GM12878 (cell line): ENCODE results near the gene TIGD1. TPM values are rescaled to one million over a fixed set of nuclear protein-coding genes. Genes with fewer than 3 reads are reported as not detected.

Source experiments
- ATAC-seq: fragments of 200-7000 bp; cut with Tn5 transposase; 3 replicates; pipeline ENCODE4 v1.9.1; 2020; ENCODE audit warnings: mild to moderate bottlenecking, moderate library complexity
- BruUV-seq: library from RNA; stranded (reverse); fragments of 400-500 nt; replicated peaks from 2 replicates; lab custom pipeline; 2021; lab: Mats Ljungman, UMichigan
- CTCF ChIA-PET: fragments of 300-600 bp; sonication (Branson Sonifier 250); formaldehyde crosslinking; extraction: SDS; loops from one replicate; lab custom pipeline; 2021; ENCODE audit warnings: inconsistent platforms; lab: Yijun Ruan, JAX
- POLR2A ChIA-PET: fragments of 350-600 bp; formaldehyde crosslinking; extraction: SDS; loops from one replicate; lab custom pipeline; 2021; ENCODE audit warnings: inconsistent platforms; lab: Charles Lee
- RAD21 ChIA-PET: fragments of 300-600 bp; sonication (Branson Sonifier 250); formaldehyde crosslinking; loops from one replicate; lab custom pipeline; 2023; ENCODE audit warnings: antibody characterized with exemption; ENCODE audit not compliant: unreplicated experiment; lab: Charles Lee
- SMC1A ChIA-PET: fragments of 300-600 bp; sonication (Branson Sonifier 250); formaldehyde crosslinking; loops from one replicate; lab custom pipeline; 2023; ENCODE audit not compliant: unreplicated experiment, uncharacterized antibody; lab: Charles Lee
- DNase-seq: peaks from one replicate; pipeline ENCODE4 v3.0.0-alpha.2; 2011; ENCODE audit warnings: low read depth, low spot score
- FAIRE-seq: peaks from 3 replicates; lab custom pipeline; 2011; peaks lifted over from hg19 to GRCh38; lab: Jason Lieb, UNC
- H2AFZ ChIP-seq: 2 replicates; pipeline ENCODE4 v1.6.0; 2011; ENCODE audit warnings: low read depth, low read length, control low read depth; ENCODE audit not compliant: control insufficient read depth
- H3K27ac ChIP-seq: 2 replicates; pipeline ENCODE4 v1.5.1; 2011; ENCODE audit warnings: control low read depth; ENCODE audit not compliant: control insufficient read depth, insufficient read depth
- H3K27me3 ChIP-seq, 2 experiments: replicated peaks in 1 of 2; 2 replicates each; pipeline versions ENCODE4 v1.6.0 to v1.6.1; 2011; ENCODE audit warnings: low read length in 1 of 2; ENCODE audit not compliant: control insufficient read depth in 2 of 2, insufficient read depth in 2 of 2
- H3K36me3 ChIP-seq, 2 experiments: 2 replicates each; pipeline ENCODE4 v1.5.1; 2011; ENCODE audit warnings: low read length in 1 of 2; ENCODE audit not compliant: control insufficient read depth in 2 of 2, insufficient read depth in 2 of 2
- H3K4me1 ChIP-seq: 2 replicates; pipeline ENCODE4 v1.6.1; 2011; ENCODE audit warnings: mild to moderate bottlenecking, low read length, moderate library complexity, mixed read lengths; ENCODE audit not compliant: control insufficient read depth, insufficient read depth
- H3K4me2 ChIP-seq: 2 replicates; pipeline ENCODE4 v1.6.0; 2011; ENCODE audit warnings: control low read depth; ENCODE audit not compliant: control insufficient read depth, insufficient read depth
- H3K4me3 ChIP-seq: fragments of 200-600 bp; sonication (generic); 2 replicates; pipeline ENCODE4 v1.5.1; 2016
- H3K79me2 ChIP-seq: 2 replicates; pipeline ENCODE4 v1.6.0; 2011; ENCODE audit warnings: low read length; ENCODE audit not compliant: control insufficient read depth, insufficient read depth
- H3K9ac ChIP-seq: 2 replicates; pipeline ENCODE4 v1.8.0; 2011; ENCODE audit warnings: low read length, control low read depth, mixed read lengths; ENCODE audit not compliant: control insufficient read depth, insufficient read depth
- H3K9me3 ChIP-seq: replicated peaks from 3 replicates; pipeline ENCODE4 v1.5.1; 2011; ENCODE audit warnings: mild to moderate bottlenecking, low read length; ENCODE audit not compliant: control insufficient read depth, insufficient read depth
- H4K20me1 ChIP-seq: 2 replicates; pipeline ENCODE4 v1.6.0; 2011; ENCODE audit not compliant: control insufficient read depth, insufficient read depth
- CUX1 ChIP-seq: IDR thresholded peaks from 2 replicates; pipeline ENCODE4 v1.6.1; 2012; ENCODE audit warnings: improper control_type of control experiment, low read depth, low read length; ENCODE audit not compliant: insufficient replicate concordance
- HDAC6 ChIP-seq: fragments of 200-600 bp; sonication (generic); IDR thresholded peaks from one replicate; pipeline ENCODE4 v1.8.0; 2017; ENCODE audit warnings: antibody characterized with exemption; ENCODE audit not compliant: unreplicated experiment
- POU2F2 ChIP-seq: IDR thresholded peaks from 3 replicates; pipeline ENCODE4 v1.6.1; 2011; ENCODE audit warnings: low read depth, mild to moderate bottlenecking, low read length, borderline replicate concordance
- SUPT20H ChIP-seq: IDR thresholded peaks from 2 replicates; pipeline ENCODE4 v1.6.1; 2011; ENCODE audit warnings: low read depth, mild to moderate bottlenecking, low read length, moderate library complexity, borderline replicate concordance; ENCODE audit not compliant: control insufficient read depth
- WRNIP1 ChIP-seq: IDR thresholded peaks from 2 replicates; pipeline ENCODE4 v1.6.1; 2011; ENCODE audit warnings: low read depth, low read length, improper control_type of control experiment, borderline replicate concordance
- YBX1 ChIP-seq: fragments of 450-650 bp; IDR thresholded peaks from 2 replicates; pipeline ENCODE4 v1.6.1; 2016; ENCODE audit warnings: antibody characterized with exemption
- ZNF217 ChIP-seq: fragments of 450-650 bp; IDR thresholded peaks from 2 replicates; pipeline ENCODE4 v1.6.1; 2017; ENCODE audit warnings: antibody characterized with exemption, mild to moderate bottlenecking
- WGBS: methylation state at CpG from one replicate; pipeline ENCODE4 v1.1.6; 2016; ENCODE audit warnings: low lambda C conversion rate; ENCODE audit not compliant: insufficient replicate concordance, insufficient coverage; ENCODE audit errors: missing lambda C conversion rate; 5-methylcytosine and 5-hydroxymethylcytosine counted together
- in situ Hi-C: fragments of 300-500 bp; cut with MboI; formaldehyde crosslinking; loops from 9 replicates; pipeline ENCODE4 v1.14.3; 2018; ENCODE audit warnings: mixed read lengths
- intact Hi-C: fragments of 100-400 bp; cut with micrococcal nuclease; formaldehyde crosslinking; loops from one replicate; pipeline ENCODE4 v1.14.2; 2022; ENCODE audit not compliant: unreplicated experiment
- polyA plus RNA-seq, 11 experiments: library from polyadenylated mRNA; depleted of rRNA in 4 of 11; unstranded in 6 of 11; stranded (reverse) in 5 of 11; fragments of >200 nt; fragmentation: Nextera tagmentation in 4 of 11; fragmentation: Illumina TruSeq in 1 of 11; extraction: Ambion mirVana in 4 of 11; extraction: Trizol in 1 of 11; gene quantifications; 1 replicate in 1 of 11; 2 replicates in 10 of 11; pipeline versions ENCODE4 v1.2.1 to v1.2.3, GENCODE V29; 2011 to 2016; ENCODE audit warnings: inconsistent platforms in 2 of 11, missing spikeins in 2 of 11, low read depth in 1 of 11
- total RNA-seq, 4 experiments: library from RNA; depleted of rRNA in 3 of 4; stranded (reverse); fragments of >200 nt in 3 of 4; fragmentation: Illumina TruSeq in 1 of 4; extraction: Trizol in 1 of 4; gene quantifications; 2 replicates each; pipeline versions ENCODE4 v1.2.1 to v1.2.3, GENCODE V29; 2013 to 2021

The TIGD1 gene
- total and polyA plus RNA-seq, 10 of the 15 experiments (the other 5 are each of a cell fraction or from before 2014, with no cell fraction given): 1.4 to 8.4 (median 5.6) TPM

GRCh38 chr2:232576995-232577394 is 26.6 kb upstream of the TIGD1 start (continued):
- TF ChIP-seq CUX1 (no peak), YBX1 (no peak), POU2F2 (no peak)

GRCh38 chr2:232575404-232575746 is 25.0 kb upstream of the TIGD1 start:
- TF ChIP-seq ZNF217 (no peak), POU2F2 (no peak), SUPT20H (no peak), CUX1 (no peak), HDAC6 (no peak), WRNIP1 (no peak)
- ChIA-PET CTCF (no interaction called here), SMC1A (no interaction called here), POLR2A (interaction anchor here (0.6 kb wide), 1 partner anchor 401 kb away, joined by 3 read pairs; no protein-coding TSS in a partner anchor), RAD21 (no interaction called here)
- intact Hi-C loops: no loop called here
- BruUV-seq: no TSS peak
- H3K27ac ChIP-seq: no peak overlapping the region
- no peak for DNase-seq
- H2AFZ ChIP-seq: no peak overlapping the region
- peaks cover 0 to 26% of the 10 kb centered on the region in 2 experiments for H3K36me3 ChIP-seq
- H3K27me3 ChIP-seq: no peaks in the 10 kb centered on the region
- H3K4me3 ChIP-seq: no peak overlapping the region
- H3K4me1 ChIP-seq: peaks cover 8% of the 10 kb centered on the region; the same call in 1 of the 2 replicates
- H3K9me3 ChIP-seq: no peaks in the 10 kb centered on the region
- in situ Hi-C loops: no loop called here
- no peak for ATAC-seq
- no peak overlapping the region for H3K4me2 ChIP-seq
- no peak overlapping the region for H3K9ac ChIP-seq
- no peaks in the 10 kb centered on the region for H3K79me2 ChIP-seq
- H4K20me1 ChIP-seq: no peaks in the 10 kb centered on the region
- WGBS: 95% methylated on average over 1 of the region's 1 CpG
- no peak for FAIRE-seq
